HG03196 (cell line): ENCODE measurements around the gene HOXB3.

Source experiments
- ATAC-seq: cut with Tn5 transposase; IDR thresholded peaks from one replicate; pipeline ENCODE4 v1.9.1; 2021; ENCODE audit not compliant: unreplicated experiment

The HOXB3 gene

GRCh38 chr17:48559840-48560817, 29.9 kb downstream of the HOXB3 start:
- ATAC-seq: no peak

DNA sequence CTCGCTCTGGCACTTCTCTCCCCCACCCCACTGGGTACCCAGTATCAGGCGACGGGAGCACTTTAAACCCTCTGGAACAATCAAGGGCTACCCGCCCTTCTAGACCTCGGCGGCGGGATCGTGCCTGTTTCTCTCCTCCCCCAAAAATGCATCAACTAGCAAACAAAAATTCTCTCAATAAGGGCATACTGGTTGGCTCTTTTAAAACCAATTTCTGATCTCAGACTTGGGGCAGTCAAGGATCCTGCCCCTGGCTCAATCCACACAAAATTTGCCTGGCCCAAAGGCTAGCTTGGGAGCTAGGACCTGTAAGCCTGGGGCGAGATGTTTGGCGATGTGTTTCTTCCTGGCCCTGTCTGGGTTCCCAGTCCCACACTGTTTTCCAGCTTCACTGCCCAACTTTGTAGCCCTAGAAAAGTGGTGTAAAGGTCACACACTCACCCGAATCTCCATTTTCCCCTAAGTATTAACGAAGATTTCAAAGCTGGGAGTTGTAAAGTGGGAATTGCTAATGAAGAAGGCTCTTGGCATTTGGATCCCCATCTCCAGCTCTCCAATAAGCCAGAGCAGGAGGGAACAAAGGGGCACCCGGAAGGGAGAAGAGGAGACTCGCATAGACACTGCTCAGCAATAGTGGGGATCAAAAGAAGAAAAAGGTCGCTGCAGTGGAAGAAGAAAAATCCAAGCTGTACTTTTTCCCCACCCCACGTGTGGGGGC, 30.8 kb downstream of the HOXB3 start:
- no peak for ATAC-seq

- no peak for ATAC-seq
These were observed 31.3 kb downstream of the HOXB3 start for GRCh38 chr17:48558831-48559121.

DNA sequence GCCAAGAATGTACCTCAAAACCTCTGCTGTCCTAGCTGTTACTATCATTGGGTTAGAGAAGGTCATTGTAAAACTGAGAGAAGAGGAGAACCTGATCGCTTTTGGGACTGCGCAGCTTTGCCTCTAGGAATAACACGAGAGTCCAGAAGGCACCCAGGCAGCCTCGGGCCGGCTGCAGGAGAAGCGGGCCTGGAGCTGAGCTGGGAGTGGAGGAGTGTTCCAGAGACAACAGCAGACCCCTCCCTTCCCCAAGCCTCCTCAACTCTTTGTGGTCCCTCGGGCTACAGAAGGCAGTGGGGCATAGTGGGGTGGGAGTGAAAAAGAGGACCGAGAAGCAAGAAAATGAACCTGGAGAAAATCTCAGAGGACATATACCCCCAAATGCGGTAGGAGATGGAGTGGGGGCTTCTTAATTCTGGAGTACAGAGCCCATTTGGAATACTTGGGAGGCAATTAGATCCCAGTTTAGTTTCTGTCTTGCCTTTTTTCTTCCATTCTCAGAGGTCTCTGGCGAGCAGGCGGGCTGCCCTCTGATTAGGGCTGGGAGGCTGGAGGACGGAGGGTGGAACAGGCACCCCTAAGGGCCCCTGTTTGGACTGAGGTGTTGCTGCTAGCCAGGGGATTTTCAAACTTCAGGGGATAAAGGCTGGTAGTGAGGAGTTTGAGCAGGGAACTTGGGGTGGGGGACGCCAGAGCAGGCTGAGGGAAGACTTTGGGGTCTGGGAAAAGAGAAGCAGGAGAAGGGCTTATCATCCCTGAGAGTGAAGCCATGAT, 31.8 kb downstream of the HOXB3 start:
- ATAC-seq: no peak

GRCh38 chr17:48556576-48557401, 33.3 kb downstream of the HOXB3 start:
- no peak for ATAC-seq

- ATAC-seq: no peak
These were observed 33.8 kb downstream of the HOXB3 start for GRCh38 chr17:48556229-48556575.

DNA sequence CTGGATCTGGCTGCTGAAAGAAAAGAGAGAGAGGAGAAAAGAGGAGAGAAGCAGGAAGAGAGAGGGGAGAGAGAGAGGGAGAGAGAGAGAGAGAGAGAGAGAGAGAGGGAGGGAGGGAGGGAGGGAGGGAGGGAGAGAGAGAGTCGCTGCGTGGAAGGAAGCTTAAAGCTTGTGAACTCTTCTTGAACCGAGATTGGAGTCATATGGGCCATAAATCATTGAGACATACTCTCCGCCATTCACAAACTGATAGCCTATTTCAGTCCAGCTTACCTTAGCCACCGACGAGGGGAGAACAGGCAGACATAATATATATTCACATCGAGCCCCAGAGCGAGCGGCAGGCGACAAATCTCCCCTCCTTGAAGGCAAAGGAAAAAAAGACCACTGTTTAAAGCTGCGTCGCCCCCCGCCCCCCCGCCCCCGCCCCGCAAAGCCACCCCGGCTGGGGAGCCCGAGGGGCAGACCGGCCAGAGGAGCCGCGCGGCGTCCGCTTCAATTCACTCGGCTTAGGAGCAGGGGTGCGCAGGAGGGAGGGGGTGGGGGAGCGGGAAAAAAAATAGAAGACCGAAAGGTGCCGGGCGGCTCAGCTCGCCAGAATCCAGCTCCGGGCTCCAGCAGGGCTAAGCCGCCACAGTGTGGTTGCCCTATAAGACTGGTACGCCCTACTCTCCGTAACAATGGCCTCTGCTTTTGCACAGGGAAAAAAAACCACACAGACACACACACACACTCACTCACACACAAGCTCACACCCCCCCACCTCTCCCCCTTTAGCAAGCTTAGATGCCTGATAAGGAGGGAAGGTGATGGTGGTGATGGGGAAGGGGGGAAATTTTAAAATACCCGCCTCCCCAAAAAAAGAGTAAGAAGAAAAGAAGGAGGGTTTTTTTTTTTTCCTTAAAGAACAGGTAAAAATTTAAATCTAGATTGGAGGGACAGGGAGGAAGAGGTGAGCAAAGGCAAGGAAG, 34.5 kb downstream of the HOXB3 start:
- no peak for ATAC-seq

DNA sequence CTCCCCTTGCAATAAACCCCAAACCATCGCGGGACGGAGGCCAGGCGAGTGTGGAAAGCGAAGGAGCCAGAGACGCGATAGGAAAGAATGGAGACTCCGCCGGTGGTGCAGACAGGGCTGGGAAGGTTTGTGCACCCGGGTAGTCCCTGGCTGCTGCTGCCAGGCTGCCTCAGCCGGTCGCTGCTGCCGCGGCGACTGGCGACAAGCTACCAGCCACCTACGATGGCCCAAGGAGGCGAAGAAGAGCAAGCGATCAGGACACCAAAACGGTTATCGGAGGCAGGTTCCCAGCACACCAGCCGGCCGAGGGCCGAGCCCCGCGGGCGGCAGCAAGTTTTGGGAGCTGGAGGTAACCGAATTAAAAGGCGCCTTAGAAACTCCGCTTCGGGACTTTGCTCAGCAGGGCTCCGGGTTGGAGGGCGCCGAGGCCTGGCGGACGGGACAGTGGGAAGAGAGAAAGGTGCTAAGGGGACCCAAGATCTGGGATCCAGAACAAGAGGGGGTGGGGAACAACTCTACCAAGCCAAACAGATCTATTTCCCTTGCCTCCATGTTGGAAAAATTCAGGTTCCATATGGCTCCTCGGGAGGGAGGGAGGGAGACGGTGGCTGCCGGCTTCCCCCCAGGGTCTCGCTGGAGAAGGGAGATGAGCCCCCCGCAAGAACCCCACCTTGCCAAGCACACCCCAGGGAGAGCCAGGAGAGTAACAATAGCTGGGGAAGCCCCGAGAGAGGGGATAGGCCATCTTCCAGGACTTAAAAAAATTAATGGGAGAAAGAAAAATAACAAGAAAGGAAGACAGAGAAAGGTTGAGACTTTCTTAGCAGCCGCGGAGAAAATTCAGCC, 35.4 kb downstream of the HOXB3 start:
- ATAC-seq: no peak

GRCh38 chr17:48553826-48554225, 36.2 kb downstream of the HOXB3 start:
- ATAC-seq: no peak

- no peak for ATAC-seq
These were observed 36.9 kb downstream of the HOXB3 start for GRCh38 chr17:48553190-48553547.

DNA sequence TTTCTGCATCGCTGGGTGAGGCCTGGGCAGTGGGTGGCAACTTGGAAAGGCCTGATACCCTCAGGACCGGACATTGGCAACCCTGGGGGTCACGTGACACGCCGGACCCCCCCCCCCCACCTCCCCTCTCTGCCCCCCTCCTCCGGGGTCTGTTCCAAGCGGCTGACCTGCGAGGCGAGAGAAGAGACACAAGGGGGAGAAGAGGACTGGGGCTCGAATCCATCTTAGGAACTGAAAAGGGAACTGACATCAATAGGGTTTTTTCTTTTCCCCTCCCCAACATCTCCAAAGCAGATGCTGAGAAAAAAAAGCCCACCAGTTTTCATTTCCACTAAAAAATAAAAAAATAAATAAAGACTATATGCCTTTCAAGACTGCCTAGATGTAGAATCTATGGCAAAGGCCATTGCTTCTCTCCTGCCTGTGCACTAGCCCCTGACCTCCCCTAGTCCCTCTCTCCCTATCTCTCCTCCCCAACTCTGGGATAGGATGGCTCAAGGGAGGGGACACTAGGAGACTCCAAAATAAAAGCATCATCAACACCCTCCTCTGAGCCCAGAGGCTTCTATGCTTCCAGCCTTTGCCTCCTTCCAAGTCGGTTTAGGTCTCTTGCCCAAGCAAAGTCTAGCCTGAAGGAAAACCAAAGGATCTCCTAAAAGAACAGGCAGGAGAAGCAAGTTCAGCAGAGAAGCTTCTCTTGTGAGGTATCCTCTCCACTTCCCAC, 37.4 kb downstream of the HOXB3 start:
- no peak for ATAC-seq

DNA sequence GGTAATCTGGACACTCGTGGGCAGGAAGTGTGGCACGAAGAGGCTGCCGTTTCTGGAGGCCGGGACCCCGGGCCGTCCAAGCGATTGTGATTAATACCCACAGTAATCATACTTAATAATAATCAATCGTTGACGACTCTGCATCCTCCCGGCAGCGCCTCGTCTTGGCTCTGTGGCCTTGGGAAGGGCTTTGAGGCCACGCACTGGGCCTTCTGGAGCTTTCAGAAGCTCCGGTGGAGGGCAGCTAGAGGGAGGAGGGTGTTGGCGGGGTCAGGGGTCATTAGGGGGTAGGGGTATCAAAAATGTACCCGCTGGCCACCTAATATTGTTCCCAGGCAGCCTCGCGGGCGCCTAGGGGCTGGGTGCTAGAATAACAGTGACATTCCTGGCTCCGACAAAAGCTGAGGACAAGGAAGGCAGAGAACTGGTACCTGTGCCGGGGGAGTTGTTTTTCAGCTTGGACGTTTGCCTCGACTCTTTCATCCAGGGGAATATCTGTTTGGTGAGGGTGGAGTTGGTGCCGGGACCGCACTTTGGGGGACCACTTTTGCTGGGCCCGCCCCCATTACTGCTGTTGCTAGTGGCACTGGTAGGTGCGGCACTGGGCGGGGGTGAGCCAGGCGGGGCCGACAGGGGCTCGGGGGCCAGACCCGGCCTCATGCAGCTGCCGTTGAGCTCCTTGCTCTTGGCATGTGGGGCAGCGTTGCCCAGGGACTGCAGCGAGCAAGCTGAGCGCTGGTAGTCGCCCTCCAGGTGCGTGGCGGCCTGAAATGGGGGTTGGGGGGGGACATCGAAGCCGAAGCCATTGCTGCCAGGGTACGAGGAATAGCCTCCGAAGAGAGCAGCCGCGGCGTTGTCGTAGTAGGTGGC, 38.2 kb downstream of the HOXB3 start:
- ATAC-seq: no peak

GRCh38 chr17:48551214-48551555, 38.9 kb downstream of the HOXB3 start:
- no peak for ATAC-seq

- ATAC-seq: no peak
These were observed 39.4 kb downstream of the HOXB3 start for GRCh38 chr17:48550502-48551213.

- no peak for ATAC-seq
These were observed 40.0 kb downstream of the HOXB3 start for GRCh38 chr17:48549914-48550501.

DNA sequence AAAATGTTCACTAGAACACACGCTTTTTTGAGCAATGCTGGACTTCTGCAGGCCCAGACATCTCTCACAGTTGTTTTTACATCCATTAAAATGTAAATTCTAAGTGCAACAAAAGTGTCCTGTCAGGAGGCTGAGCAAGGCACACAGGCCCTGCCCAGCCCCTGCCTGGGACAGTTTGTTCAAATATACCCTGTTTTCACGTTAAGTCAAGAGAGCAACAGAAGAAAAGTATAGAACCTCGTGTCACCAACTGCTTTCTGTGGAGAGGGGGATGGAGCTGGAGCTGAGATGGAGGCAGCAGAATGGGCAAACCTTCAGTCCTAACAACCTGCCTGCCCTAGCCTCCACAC, 40.8 kb downstream of the HOXB3 start:
- no peak for ATAC-seq
